ENCODE measurements around the gene CEP120. TPM values are rescaled to one million over a fixed set of nuclear protein-coding genes. Genes with fewer than 3 reads are reported as not detected.

CEP120 gene
- total RNA-seq, 1 donor from 2014 or later = 19.0 TPM

- no peak overlapping the region for H3K4me2 ChIP-seq (ENCODE audit: low read length)
- FAIRE-seq (no peak), DNase-seq (ENCODE audit: low read depth) (no peak)
- no peaks in the 10 kb centered on the region for H3K4me1 Mint-ChIP-seq (ENCODE audit: low read depth, unreplicated experiment)
- no peak overlapping the region for H3K27ac Mint-ChIP-seq (ENCODE audit: unreplicated experiment)
- H3K4me1 ChIP-seq (ENCODE audit: insufficient read depth, low read length) = no peaks in the 10 kb centered on the region
- no peaks in the 10 kb centered on the region for H3K36me3 Mint-ChIP-seq (ENCODE audit: low read depth, unreplicated experiment)
- H3K27me3 ChIP-seq (ENCODE audit: insufficient read depth, low read length) = no peaks in the 10 kb centered on the region
- H3K79me2 ChIP-seq (ENCODE audit: insufficient read depth, low read length) = no peaks in the 10 kb centered on the region
- H3K9ac ChIP-seq (ENCODE audit: low read length) = no peak overlapping the region
- H4K20me1 ChIP-seq (ENCODE audit: insufficient read depth, low read length) = no peaks in the 10 kb centered on the region
- no peak overlapping the region for H3K27ac ChIP-seq (ENCODE audit: low read depth, low read length)
- no peaks in the 10 kb centered on the region for H3K9me3 ChIP-seq (ENCODE audit: insufficient read depth, low read depth, low read length)
- no peak overlapping the region for H3K4me3 Mint-ChIP-seq (ENCODE audit: unreplicated experiment)
- H3K27me3 Mint-ChIP-seq (ENCODE audit: low read depth, unreplicated experiment) = no peaks in the 10 kb centered on the region
- TF ChIP-seq, protein P1, sequence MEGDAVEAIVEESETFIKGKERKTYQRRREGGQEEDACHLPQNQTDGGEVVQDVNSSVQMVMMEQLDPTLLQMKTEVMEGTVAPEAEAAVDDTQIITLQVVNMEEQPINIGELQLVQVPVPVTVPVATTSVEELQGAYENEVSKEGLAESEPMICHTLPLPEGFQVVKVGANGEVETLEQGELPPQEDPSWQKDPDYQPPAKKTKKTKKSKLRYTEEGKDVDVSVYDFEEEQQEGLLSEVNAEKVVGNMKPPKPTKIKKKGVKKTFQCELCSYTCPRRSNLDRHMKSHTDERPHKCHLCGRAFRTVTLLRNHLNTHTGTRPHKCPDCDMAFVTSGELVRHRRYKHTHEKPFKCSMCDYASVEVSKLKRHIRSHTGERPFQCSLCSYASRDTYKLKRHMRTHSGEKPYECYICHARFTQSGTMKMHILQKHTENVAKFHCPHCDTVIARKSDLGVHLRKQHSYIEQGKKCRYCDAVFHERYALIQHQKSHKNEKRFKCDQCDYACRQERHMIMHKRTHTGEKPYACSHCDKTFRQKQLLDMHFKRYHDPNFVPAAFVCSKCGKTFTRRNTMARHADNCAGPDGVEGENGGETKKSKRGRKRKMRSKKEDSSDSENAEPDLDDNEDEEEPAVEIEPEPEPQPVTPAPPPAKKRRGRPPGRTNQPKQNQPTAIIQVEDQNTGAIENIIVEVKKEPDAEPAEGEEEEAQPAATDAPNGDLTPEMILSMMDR (IDR thresholded peaks at IDR 0.05; ENCODE audit: insufficient read depth, low read depth, low read length) = no peak
- TF ChIP-seq EZH2 (IDR thresholded peaks at IDR 0.05; ENCODE audit: insufficient read depth, low read length) = no peak
- H3K9me3 Mint-ChIP-seq (ENCODE audit: unreplicated experiment) = no peaks in the 10 kb centered on the region
- H3K4me3 ChIP-seq (ENCODE audit: insufficient read depth, low read depth, low read length) = no peak overlapping the region
- H2AFZ ChIP-seq (ENCODE audit: low read depth, low read length) = no peak overlapping the region
- peaks cover 7% of the 10 kb centered on the region for H3K36me3 ChIP-seq (ENCODE audit: insufficient read depth, low read length)
These were observed 58.6 kb downstream of the CEP120 start for GRCh38 chr5:123364441-123365155.

- no peaks in the 10 kb centered on the region for H4K20me1 ChIP-seq (ENCODE audit: insufficient read depth, low read length)
- H3K4me2 ChIP-seq (ENCODE audit: low read length) = no peak overlapping the region
- no peaks in the 10 kb centered on the region for H3K27me3 ChIP-seq (ENCODE audit: insufficient read depth, low read length)
- no peak for DNase-seq (ENCODE audit: low read depth)
- H3K4me3 ChIP-seq (ENCODE audit: insufficient read depth, low read depth, low read length) = no peak overlapping the region
- H3K27me3 Mint-ChIP-seq (ENCODE audit: low read depth, unreplicated experiment) = no peaks in the 10 kb centered on the region
- H3K9ac ChIP-seq (ENCODE audit: low read length) = no peak overlapping the region
- peaks cover 7% of the 10 kb centered on the region for H3K36me3 ChIP-seq (ENCODE audit: insufficient read depth, low read length)
- H3K9me3 ChIP-seq (ENCODE audit: insufficient read depth, low read depth, low read length) = no peaks in the 10 kb centered on the region
- H3K36me3 Mint-ChIP-seq (ENCODE audit: low read depth, unreplicated experiment) = peaks cover 5% of the 10 kb centered on the region
- H3K27ac ChIP-seq (ENCODE audit: low read depth, low read length) = no peak overlapping the region
- peaks cover 2% of the 10 kb centered on the region for H3K9me3 Mint-ChIP-seq (ENCODE audit: unreplicated experiment)
- no peak overlapping the region for H3K4me3 Mint-ChIP-seq (ENCODE audit: unreplicated experiment)
- FAIRE-seq = no peak
- H3K79me2 ChIP-seq (ENCODE audit: insufficient read depth, low read length) = no peaks in the 10 kb centered on the region
- no peak overlapping the region for H3K27ac Mint-ChIP-seq (ENCODE audit: unreplicated experiment)
- TF ChIP-seq, protein P1 (IDR thresholded peaks at IDR 0.05; ENCODE audit: insufficient read depth, low read depth, low read length) = no peak
- TF ChIP-seq EZH2 (IDR thresholded peaks at IDR 0.05; ENCODE audit: insufficient read depth, low read length) = no peak
- no peaks in the 10 kb centered on the region for H3K4me1 ChIP-seq (ENCODE audit: insufficient read depth, low read length)
- H3K4me1 Mint-ChIP-seq (ENCODE audit: low read depth, unreplicated experiment) = peaks cover 1% of the 10 kb centered on the region
- no peak overlapping the region for H2AFZ ChIP-seq (ENCODE audit: low read depth, low read length)
These were observed 62.3 kb downstream of the CEP120 start for GRCh38 chr5:123360910-123361309.

DNA sequence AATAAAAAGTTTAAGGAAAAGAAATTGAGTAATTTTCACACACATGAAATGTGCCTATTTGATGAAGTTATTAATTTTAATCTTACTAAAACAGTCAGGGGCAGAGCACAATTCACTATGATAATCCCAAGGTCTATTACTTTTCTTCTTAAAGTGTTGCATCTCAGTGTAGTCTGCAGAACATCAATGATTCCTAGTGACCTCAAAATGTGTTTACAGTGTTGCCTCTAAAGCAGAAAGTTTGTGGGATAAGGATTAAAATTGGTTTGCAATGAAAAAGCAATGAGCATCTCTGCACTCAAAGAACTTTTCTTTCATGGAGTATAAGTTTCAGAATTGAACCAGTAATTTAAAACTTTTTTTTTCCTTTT lies 63.0 kb downstream of the CEP120 start:
- peaks cover 4% of the 10 kb centered on the region for H3K9me3 Mint-ChIP-seq (ENCODE audit: unreplicated experiment)

More for the DNA sequence above, 63.0 kb downstream of the CEP120 start:
- Mint-ChIP-seq H3K36me3 (ENCODE audit: low read depth, unreplicated experiment) (peaks cover 7% of the 10 kb centered on the region), H3K27me3 (ENCODE audit: low read depth, unreplicated experiment) (no peaks in the 10 kb centered on the region), H3K4me1 (ENCODE audit: low read depth, unreplicated experiment) (peaks cover 1% of the 10 kb centered on the region), H3K27ac (ENCODE audit: unreplicated experiment) (no peak overlapping the region), H3K4me3 (ENCODE audit: unreplicated experiment) (no peak overlapping the region)
- no peak overlapping the region for H3K4me2 ChIP-seq (ENCODE audit: low read length)
- H4K20me1 ChIP-seq (ENCODE audit: insufficient read depth, low read length) = no peaks in the 10 kb centered on the region
- no peak for DNase-seq (ENCODE audit: low read depth)
- H3K9ac ChIP-seq (ENCODE audit: low read length) = no peak overlapping the region
- no peak overlapping the region for H2AFZ ChIP-seq (ENCODE audit: low read depth, low read length)
- no peaks in the 10 kb centered on the region for H3K27me3 ChIP-seq (ENCODE audit: insufficient read depth, low read length)
- TF ChIP-seq, protein P1 (IDR thresholded peaks at IDR 0.05; ENCODE audit: insufficient read depth, low read depth, low read length) = no peak
- TF ChIP-seq EZH2 (IDR thresholded peaks at IDR 0.05; ENCODE audit: insufficient read depth, low read length) = no peak
- FAIRE-seq = no peak
- no peaks in the 10 kb centered on the region for H3K4me1 ChIP-seq (ENCODE audit: insufficient read depth, low read length)
- H3K79me2 ChIP-seq (ENCODE audit: insufficient read depth, low read length) = no peaks in the 10 kb centered on the region
- H3K9me3 ChIP-seq (ENCODE audit: insufficient read depth, low read depth, low read length) = no peaks in the 10 kb centered on the region
- H3K36me3 ChIP-seq (ENCODE audit: insufficient read depth, low read length) = peaks cover 7% of the 10 kb centered on the region
- no peak overlapping the region for H3K4me3 ChIP-seq (ENCODE audit: insufficient read depth, low read depth, low read length)
- H3K27ac ChIP-seq (ENCODE audit: low read depth, low read length) = no peak overlapping the region

Measured in astrocyte (in vitro differentiated cells and primary cell).